BLaER1 (cell line): ENCODE data around the gene C1orf210.
A peak's percentile ranks its signal among the peaks of the same experiment; 100 is the strongest.

ENCODE experiments used
- H3K27ac ChIP-seq: shearing (Covaris generic); formaldehyde crosslinking; 2 replicates; pipeline ENCODE4 v1.8.1; 2022
- H3K27me3 ChIP-seq: shearing (Covaris generic); formaldehyde crosslinking; 2 replicates; pipeline ENCODE4 v1.8.1; 2022
- H3K36me3 ChIP-seq: shearing (Covaris generic); formaldehyde crosslinking; 2 replicates; pipeline ENCODE4 v1.8.1; 2022
- H3K4me1 ChIP-seq: shearing (Covaris generic); formaldehyde crosslinking; 2 replicates; pipeline ENCODE4 v1.8.1; 2022
- H3K4me2 ChIP-seq: shearing (Covaris generic); formaldehyde crosslinking; 2 replicates; pipeline ENCODE4 v1.8.1; 2022
- H3K4me3 ChIP-seq: shearing (Covaris generic); formaldehyde crosslinking; 2 replicates; pipeline ENCODE4 v1.8.1; 2022
- H3K9ac ChIP-seq: shearing (Covaris generic); formaldehyde crosslinking; 2 replicates; pipeline ENCODE4 v1.8.1; 2022
- H3K9me3 ChIP-seq: shearing (Covaris generic); formaldehyde crosslinking; 2 replicates; pipeline ENCODE4 v1.8.1; 2022
- H4K20me1 ChIP-seq: shearing (Covaris generic); formaldehyde crosslinking; 2 replicates; pipeline ENCODE4 v1.8.1; 2022
- Cebpa-rat ChIP-seq: shearing (Covaris generic); IDR thresholded peaks from 2 replicates; pipeline ENCODE4 v1.8.1; 2022

C1orf210 gene

GRCh38 chr1:43305461-43305860 lies 20.1 kb upstream of the C1orf210 start:
- H4K20me1 ChIP-seq = no peaks in the 10 kb centered on the region

GRCh38 chr1:43304771-43305300 lies 19.5 kb upstream of the C1orf210 start:
- no peak overlapping the region for H3K9ac ChIP-seq
- no peaks in the 10 kb centered on the region for H3K27me3 ChIP-seq
- no peak overlapping the region for H3K4me3 ChIP-seq
- H3K4me2 ChIP-seq = peak overlapping the region; percentile 30; the same call in 1 of the 2 replicates
- H3K27ac ChIP-seq = no peak overlapping the region; the same call in 1 of the 2 replicates
- no peak for TF ChIP-seq Cebpa-rat
- no peaks in the 10 kb centered on the region for H3K9me3 ChIP-seq
- H3K36me3 ChIP-seq = no peaks in the 10 kb centered on the region
- H3K4me1 ChIP-seq = peaks cover 38% of the 10 kb centered on the region
- no peaks in the 10 kb centered on the region for H4K20me1 ChIP-seq

More at GRCh38 chr1:43305461-43305860, 20.1 kb upstream of the C1orf210 start:
- Histone ChIP-seq H3K4me2 (0 out of 2 replicates have a peak overlapping the region, but pooled peaks have one; percentile 5), H3K9me3 (no peaks in the 10 kb centered on the region), H3K36me3 (no peaks in the 10 kb centered on the region), H3K4me3 (no peak overlapping the region), H3K27ac (no peak overlapping the region), H3K4me1 (peaks cover 32% of the 10 kb centered on the region), H3K9ac (no peak overlapping the region), H3K27me3 (no peaks in the 10 kb centered on the region)
- no peak for TF ChIP-seq Cebpa-rat

- TF ChIP-seq Cebpa-rat = no peak
- peaks cover 44% of the 10 kb centered on the region for H3K4me1 ChIP-seq
- H3K27me3 ChIP-seq = no peaks in the 10 kb centered on the region
- no peak overlapping the region for H3K4me3 ChIP-seq
- H3K9ac ChIP-seq = no peak overlapping the region
- H4K20me1 ChIP-seq = no peaks in the 10 kb centered on the region
- peak overlapping the region; percentile 51; the same call in 1 of the 2 replicates for H3K27ac ChIP-seq
- no peaks in the 10 kb centered on the region for H3K36me3 ChIP-seq
- no peaks in the 10 kb centered on the region for H3K9me3 ChIP-seq
- H3K4me2 ChIP-seq = peak overlapping the region; percentile 30; the same call in 1 of the 2 replicates
Observed at GRCh38 chr1:43304314-43304681, 18.9 kb upstream of the C1orf210 start.

- H3K9me3 ChIP-seq = no peaks in the 10 kb centered on the region
- H3K9ac ChIP-seq = no peak overlapping the region
- no peak for TF ChIP-seq Cebpa-rat
- no peaks in the 10 kb centered on the region for H4K20me1 ChIP-seq
- no peaks in the 10 kb centered on the region for H3K36me3 ChIP-seq
- H3K4me2 ChIP-seq = peak overlapping the region; percentile 30; the same call in 1 of the 2 replicates
- H3K27me3 ChIP-seq = no peaks in the 10 kb centered on the region
- peak overlapping the region; percentile 51; the same call in 1 of the 2 replicates for H3K27ac ChIP-seq
- no peak overlapping the region for H3K4me3 ChIP-seq
- peaks cover 44% of the 10 kb centered on the region for H3K4me1 ChIP-seq
Observed at GRCh38 chr1:43303471-43304313, 18.3 kb upstream of the C1orf210 start.

GRCh38 chr1:43302721-43303470 lies 17.5 kb upstream of the C1orf210 start:
- Histone ChIP-seq H3K4me2 (no peak overlapping the region), H3K9ac (no peak overlapping the region), H3K27ac (no peak overlapping the region), H3K9me3 (no peaks in the 10 kb centered on the region), H3K27me3 (no peaks in the 10 kb centered on the region), H4K20me1 (no peaks in the 10 kb centered on the region), H3K4me3 (no peak overlapping the region), H3K4me1 (peaks cover 44% of the 10 kb centered on the region), H3K36me3 (no peaks in the 10 kb centered on the region)
- no peak for TF ChIP-seq Cebpa-rat

- Histone ChIP-seq H3K36me3 (no peaks in the 10 kb centered on the region), H3K9me3 (no peaks in the 10 kb centered on the region), H3K4me2 (no peak overlapping the region), H3K27me3 (no peaks in the 10 kb centered on the region), H3K9ac (no peak overlapping the region), H3K4me1 (peaks cover 44% of the 10 kb centered on the region), H3K27ac (no peak overlapping the region), H3K4me3 (no peak overlapping the region), H4K20me1 (no peaks in the 10 kb centered on the region)
- TF ChIP-seq Cebpa-rat = no peak
Observed at GRCh38 chr1:43302201-43302600, 16.8 kb upstream of the C1orf210 start.

- no peaks in the 10 kb centered on the region for H4K20me1 ChIP-seq
Observed at GRCh38 chr1:43300378-43301094, 15.2 kb upstream of the C1orf210 start, which contains the start of gene TIE1. Gene TIE1, plus strand, starts transcription at chr1:43300982. Its CDS starts 90 bp downstream, at chr1:43301072.

GRCh38 chr1:43299101-43299500 lies 13.7 kb upstream of the C1orf210 start:
- Histone ChIP-seq H3K4me3 (no peak overlapping the region), H3K4me2 (no peak overlapping the region), H3K27me3 (no peaks in the 10 kb centered on the region), H3K27ac (no peak overlapping the region), H3K36me3 (no peaks in the 10 kb centered on the region), H3K4me1 (peaks cover 38% of the 10 kb centered on the region), H3K9me3 (no peaks in the 10 kb centered on the region), H3K9ac (no peak overlapping the region), H4K20me1 (no peaks in the 10 kb centered on the region)
- no peak for TF ChIP-seq Cebpa-rat

More at GRCh38 chr1:43300378-43301094, 15.2 kb upstream of the C1orf210 start, which contains the start of gene TIE1:
- Histone ChIP-seq H3K9ac (peak within 1 kb of the TSS; percentile 46; the same call in 1 of the 2 replicates), H3K27ac (peak within 1 kb of the TSS; percentile 73), H3K36me3 (no peaks in the 10 kb centered on the region), H3K4me1 (peaks cover 45% of the 10 kb centered on the region), H3K4me2 (peak within 1 kb of the TSS; percentile 70), H3K9me3 (no peaks in the 10 kb centered on the region), H3K27me3 (no peaks in the 10 kb centered on the region), H3K4me3 (no peak within 1 kb of the TSS)
- TF ChIP-seq Cebpa-rat = no peak

- peaks cover 35% of the 10 kb centered on the region for H3K4me1 ChIP-seq
- no peaks in the 10 kb centered on the region for H3K36me3 ChIP-seq
- H3K27me3 ChIP-seq = no peaks in the 10 kb centered on the region
- H3K27ac ChIP-seq = no peak overlapping the region
- no peak overlapping the region for H3K9ac ChIP-seq
- TF ChIP-seq Cebpa-rat = no peak
- H3K4me2 ChIP-seq = no peak overlapping the region
- no peaks in the 10 kb centered on the region for H3K9me3 ChIP-seq
- H3K4me3 ChIP-seq = no peak overlapping the region
- no peaks in the 10 kb centered on the region for H4K20me1 ChIP-seq
Observed at GRCh38 chr1:43298055-43298454, 12.7 kb upstream of the C1orf210 start.
